Stimulated activated CD4-positive, alpha-beta T cell treated with anti-CD3 and anti-CD28 coated beads, Interleukin-4, amount 100 ng/mL, for 48 hours (primary cell): ENCODE data around the gene PDE3B.
"Not testable (repeated sequence)": the region's sequence is repeated elsewhere in the genome, so short reads cannot be mapped to it uniquely, and the experiment has no call there.

Source experiments
- DNase-seq, 2 donors: peaks; one replicate each; pipeline ENCODE4 v3.0.0-alpha.2; 2020; ENCODE audit warnings: low read depth in 2 of 2

PDE3B gene

GRCh38 chr11:14641801-14642200, 1.8 kb upstream of the PDE3B start:
- no peak for DNase-seq

- no peak for DNase-seq
These were observed 1.2 kb upstream of the PDE3B start for GRCh38 chr11:14642453-14642852.

GRCh38 chr11:14642873-14643696, 519 bp upstream of the PDE3B start:
- DNase-seq = peak in 1 of 2 donors; percentile 4

GRCh38 chr11:14644226-14645014, 816 bp downstream of the PDE3B start:
- peak; percentile 10 to 24 for DNase-seq

GRCh38 chr11:14645015-14645912, 1.7 kb downstream of the PDE3B start:
- DNase-seq = peak in 1 of 2 donors; percentile 24

- DNase-seq = no peak
These were observed 2.6 kb downstream of the PDE3B start for GRCh38 chr11:14645985-14646900.

- no peak for DNase-seq
These were observed 6.5 kb downstream of the PDE3B start for GRCh38 chr11:14650064-14650463.

- no peak for DNase-seq
These were observed 9.5 kb downstream of the PDE3B start for GRCh38 chr11:14653090-14653489.

- no peak for DNase-seq
These were observed 11.8 kb downstream of the PDE3B start for GRCh38 chr11:14655435-14655834.

- no peak for DNase-seq
These were observed 13.2 kb downstream of the PDE3B start for GRCh38 chr11:14656536-14657457.

- DNase-seq = no peak
These were observed 14.2 kb downstream of the PDE3B start for GRCh38 chr11:14657841-14658240.

GRCh38 chr11:14664926-14665325, 21.3 kb downstream of the PDE3B start:
- not testable (repeated sequence) for DNase-seq

GRCh38 chr11:14667329-14667728, 23.7 kb downstream of the PDE3B start:
- not testable (repeated sequence) for DNase-seq

GRCh38 chr11:14668731-14669301, 25.2 kb downstream of the PDE3B start:
- DNase-seq = no peak

GRCh38 chr11:14669499-14669898, 25.9 kb downstream of the PDE3B start:
- DNase-seq = no peak

GRCh38 chr11:14669958-14670357, 26.4 kb downstream of the PDE3B start:
- no peak for DNase-seq

- DNase-seq = no peak
These were observed 29.0 kb downstream of the PDE3B start for GRCh38 chr11:14672635-14673034.

- DNase-seq = no peak
These were observed 29.8 kb downstream of the PDE3B start for GRCh38 chr11:14673421-14673820.

GRCh38 chr11:14673824-14674405, 30.3 kb downstream of the PDE3B start:
- no peak for DNase-seq
